Breast epithelium (tissue), 4 donors: ENCODE measurements around the gene ERICH2. TPM values are rescaled to one million over a fixed set of nuclear protein-coding genes. Genes with fewer than 3 reads are reported as not detected.

Source experiments
- DNase-seq, 2 donors: peaks; one replicate each; pipeline ENCODE4 v3.0.0-alpha.2; 2019; ENCODE audit warnings: low spot score in 2 of 2
- H3K27ac ChIP-seq, 2 donors: fragments of 200-600 bp; sonication (generic) in 1 of 2; one replicate each; pipeline ENCODE4 v1.5.1; 2016 to 2019; ENCODE audit warnings: mild to moderate bottlenecking in 1 of 2
- H3K27me3 ChIP-seq, 2 donors: fragments of 200-600 bp; sonication (generic) in 1 of 2; one replicate each; pipeline versions ENCODE4 v1.5.1 to v1.6.0; 2017 to 2019; ENCODE audit warnings: control low read depth in 1 of 2, mild to moderate bottlenecking in 1 of 2
- H3K36me3 ChIP-seq: fragments of 200-600 bp; one replicate; pipeline ENCODE4 v1.5.1; 2019
- H3K4me1 ChIP-seq, 2 donors: fragments of 200-600 bp; sonication (generic); one replicate each; pipeline ENCODE4 v1.5.1; 2016 to 2019; ENCODE audit warnings: control low read depth in 1 of 2
- H3K4me3 ChIP-seq, 3 donors: fragments of 200-600 bp; sonication (generic); 1 replicate in 2 of 3; 2 replicates in 1 of 3; pipeline ENCODE4 v1.5.1; 2016 to 2019; ENCODE audit warnings: mild to moderate bottlenecking in 3 of 3, moderate library complexity in 2 of 3
- H3K9me3 ChIP-seq, 2 donors: fragments of 200-600 bp; sonication (generic) in 1 of 2; one replicate each; pipeline ENCODE4 v1.5.1; 2016 to 2019; ENCODE audit warnings: control low read depth in 1 of 2
- POLR2A ChIP-seq: fragments of 450-650 bp; IDR thresholded peaks from one replicate; pipeline ENCODE4 v1.6.1; 2016; ENCODE audit warnings: antibody characterized with exemption, mild to moderate bottlenecking, moderate library complexity
- POLR2AphosphoS5 ChIP-seq, 3 donors: sonication (generic); formaldehyde crosslinking; IDR thresholded peaks; one replicate each; pipeline ENCODE4 v1.6.1; 2017; ENCODE audit warnings: antibody characterized with exemption in 3 of 3
- intact Hi-C: fragments of 100-400 bp; cut with DNase I; formaldehyde crosslinking; loops from one replicate; pipeline ENCODE4 v1.15.1; 2023; ENCODE audit warnings: low total_unique reads
- total RNA-seq, 3 donors: library from RNA; depleted of rRNA; stranded (reverse); fragments of >200 nt; gene quantifications; one replicate each; pipeline ENCODE4 v1.1.0, GENCODE V29; 2016
- TF ChIP-seq, protein P1 (sequence below), 3 donors: fragments of 450-650 bp; IDR thresholded peaks; one replicate each; pipeline ENCODE4 v1.5.1; 2016 to 2017; ENCODE audit warnings: antibody characterized with exemption in 3 of 3, mild to moderate bottlenecking in 3 of 3, moderate library complexity in 3 of 3

ERICH2 gene
- total RNA-seq, 3 donors from 2014 or later, result 0.80 TPM; not detected in 2

- peaks cover 11 to 21% of the 10 kb centered on the region in 2 donors for H3K4me1 ChIP-seq
- peaks cover 19 to 100% of the 10 kb centered on the region in 2 donors for H3K27me3 ChIP-seq
- H3K27ac ChIP-seq, result no peak overlapping the region
- no peaks in the 10 kb centered on the region for H3K36me3 ChIP-seq
- no peaks in the 10 kb centered on the region for H3K9me3 ChIP-seq
- intact Hi-C loops, result no loop called here
- peak overlapping the region; percentile 30 to 76 (median 45) for H3K4me3 ChIP-seq
- DNase-seq, result no peak
- TF ChIP-seq, protein P1, sequence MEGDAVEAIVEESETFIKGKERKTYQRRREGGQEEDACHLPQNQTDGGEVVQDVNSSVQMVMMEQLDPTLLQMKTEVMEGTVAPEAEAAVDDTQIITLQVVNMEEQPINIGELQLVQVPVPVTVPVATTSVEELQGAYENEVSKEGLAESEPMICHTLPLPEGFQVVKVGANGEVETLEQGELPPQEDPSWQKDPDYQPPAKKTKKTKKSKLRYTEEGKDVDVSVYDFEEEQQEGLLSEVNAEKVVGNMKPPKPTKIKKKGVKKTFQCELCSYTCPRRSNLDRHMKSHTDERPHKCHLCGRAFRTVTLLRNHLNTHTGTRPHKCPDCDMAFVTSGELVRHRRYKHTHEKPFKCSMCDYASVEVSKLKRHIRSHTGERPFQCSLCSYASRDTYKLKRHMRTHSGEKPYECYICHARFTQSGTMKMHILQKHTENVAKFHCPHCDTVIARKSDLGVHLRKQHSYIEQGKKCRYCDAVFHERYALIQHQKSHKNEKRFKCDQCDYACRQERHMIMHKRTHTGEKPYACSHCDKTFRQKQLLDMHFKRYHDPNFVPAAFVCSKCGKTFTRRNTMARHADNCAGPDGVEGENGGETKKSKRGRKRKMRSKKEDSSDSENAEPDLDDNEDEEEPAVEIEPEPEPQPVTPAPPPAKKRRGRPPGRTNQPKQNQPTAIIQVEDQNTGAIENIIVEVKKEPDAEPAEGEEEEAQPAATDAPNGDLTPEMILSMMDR (IDR thresholded peaks at IDR 0.05), result no peak
- TF ChIP-seq POLR2A (no peak), POLR2AphosphoS5 (IDR thresholded peaks at IDR 0.05) (no peak)
These were observed 48.0 kb downstream of the ERICH2 start for GRCh38 chr2:170818036-170818751.

DNA sequence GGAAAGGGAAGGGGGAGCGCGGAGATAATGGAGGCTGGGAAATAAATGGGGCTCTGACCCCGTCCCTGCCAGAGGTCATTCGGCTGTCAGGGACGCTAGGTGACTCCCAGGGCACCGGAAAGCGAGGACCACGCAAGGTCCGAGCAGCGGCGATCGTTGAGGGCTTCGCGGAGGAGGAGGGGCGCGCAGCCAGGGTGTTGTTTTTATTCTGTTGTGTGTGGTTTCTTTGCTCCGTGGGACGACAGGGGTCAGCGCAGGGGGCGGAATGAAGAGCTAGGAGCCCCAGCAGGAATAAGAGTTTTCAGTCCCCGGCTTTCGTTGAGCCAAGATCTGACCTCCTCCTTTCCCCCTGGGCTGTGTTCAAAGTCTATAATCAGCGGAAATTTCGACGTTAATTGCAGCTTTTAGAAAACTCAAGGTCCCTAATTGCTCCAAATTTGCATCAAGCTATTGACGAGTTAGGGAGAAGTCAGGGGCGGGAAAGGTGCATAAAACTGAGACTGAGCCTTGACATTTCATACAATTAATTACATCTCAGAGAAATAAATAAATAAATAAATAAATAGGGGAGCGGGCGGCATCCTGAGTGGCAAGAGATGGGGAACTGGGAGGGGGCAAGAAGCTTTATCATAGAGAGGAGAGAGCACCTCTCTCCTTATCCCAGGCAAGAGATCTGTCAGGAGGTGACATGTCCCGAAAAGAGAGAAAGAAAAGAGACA, 48.7 kb downstream of the ERICH2 start:
- peaks cover 11 to 23% of the 10 kb centered on the region in 2 donors for H3K4me1 ChIP-seq
- H3K27ac ChIP-seq, result no peak overlapping the region
- intact Hi-C loops, result no loop called here
- H3K4me3 ChIP-seq, result peak overlapping the region in 1 of 3 donors; percentile 76
- no peak for DNase-seq
- no peak for TF ChIP-seq POLR2A
- no peak for TF ChIP-seq POLR2AphosphoS5 (IDR thresholded peaks at IDR 0.05)
- TF ChIP-seq, protein P1 (IDR thresholded peaks at IDR 0.05), result no peak
- no peaks in the 10 kb centered on the region for H3K9me3 ChIP-seq
- H3K36me3 ChIP-seq, result no peaks in the 10 kb centered on the region
- peaks cover 18 to 100% of the 10 kb centered on the region in 2 donors for H3K27me3 ChIP-seq

GRCh38 chr2:170819680-170820664, 49.8 kb downstream of the ERICH2 start:
- TF ChIP-seq POLR2AphosphoS5 (IDR thresholded peaks at IDR 0.05) (no peak), POLR2A (no peak)
- TF ChIP-seq, protein P1 (IDR thresholded peaks at IDR 0.05), result no peak
- Histone ChIP-seq H3K27me3 (peaks cover 18 to 95% of the 10 kb centered on the region in 2 donors), H3K9me3 (no peaks in the 10 kb centered on the region), H3K36me3 (no peaks in the 10 kb centered on the region), H3K4me1 (peaks cover 11 to 22% of the 10 kb centered on the region in 2 donors), H3K4me3 (peak overlapping the region; percentile 7 to 61 (median 45)), H3K27ac (no peak overlapping the region)
- intact Hi-C loops, result no loop called here
- no peak for DNase-seq

- no peaks in the 10 kb centered on the region for H3K36me3 ChIP-seq
- intact Hi-C loops, result no loop called here
- no peak overlapping the region for H3K27ac ChIP-seq
- no peak for TF ChIP-seq POLR2A
- TF ChIP-seq, protein P1 (IDR thresholded peaks at IDR 0.05), result no peak
- H3K27me3 ChIP-seq, result peaks cover 18 to 85% of the 10 kb centered on the region in 2 donors
- DNase-seq, result no peak
- H3K4me3 ChIP-seq, result peak overlapping the region; percentile 7 to 61 (median 45)
- H3K9me3 ChIP-seq, result no peaks in the 10 kb centered on the region
- H3K4me1 ChIP-seq, result peaks cover 10 to 21% of the 10 kb centered on the region in 2 donors
These were observed 50.8 kb downstream of the ERICH2 start for GRCh38 chr2:170820757-170821530.
